ENCODE results near the gene DUOX1. TPM values are rescaled to one million over a fixed set of nuclear protein-coding genes. Genes with fewer than 3 reads are reported as not detected.

The DUOX1 gene
- total RNA-seq, 1 experiment from 2014 or later: not detected

GRCh38 chr15:45179221-45179985 is 49.6 kb downstream of the DUOX1 start:
- no peak for DNase-seq (ENCODE audit: low read depth)
- in situ Hi-C loops (cut with HindIII; ENCODE audit: low pct_unique_long_range_greater_than_20kb, low sequenced_read_pairs): no loop called here

- in situ Hi-C loops (cut with HindIII; ENCODE audit: low pct_unique_long_range_greater_than_20kb, low sequenced_read_pairs): no loop called here
- DNase-seq (ENCODE audit: low read depth): peak; percentile 50
Observed at GRCh38 chr15:45180201-45180600, 50.4 kb downstream of the DUOX1 start.

DNA sequence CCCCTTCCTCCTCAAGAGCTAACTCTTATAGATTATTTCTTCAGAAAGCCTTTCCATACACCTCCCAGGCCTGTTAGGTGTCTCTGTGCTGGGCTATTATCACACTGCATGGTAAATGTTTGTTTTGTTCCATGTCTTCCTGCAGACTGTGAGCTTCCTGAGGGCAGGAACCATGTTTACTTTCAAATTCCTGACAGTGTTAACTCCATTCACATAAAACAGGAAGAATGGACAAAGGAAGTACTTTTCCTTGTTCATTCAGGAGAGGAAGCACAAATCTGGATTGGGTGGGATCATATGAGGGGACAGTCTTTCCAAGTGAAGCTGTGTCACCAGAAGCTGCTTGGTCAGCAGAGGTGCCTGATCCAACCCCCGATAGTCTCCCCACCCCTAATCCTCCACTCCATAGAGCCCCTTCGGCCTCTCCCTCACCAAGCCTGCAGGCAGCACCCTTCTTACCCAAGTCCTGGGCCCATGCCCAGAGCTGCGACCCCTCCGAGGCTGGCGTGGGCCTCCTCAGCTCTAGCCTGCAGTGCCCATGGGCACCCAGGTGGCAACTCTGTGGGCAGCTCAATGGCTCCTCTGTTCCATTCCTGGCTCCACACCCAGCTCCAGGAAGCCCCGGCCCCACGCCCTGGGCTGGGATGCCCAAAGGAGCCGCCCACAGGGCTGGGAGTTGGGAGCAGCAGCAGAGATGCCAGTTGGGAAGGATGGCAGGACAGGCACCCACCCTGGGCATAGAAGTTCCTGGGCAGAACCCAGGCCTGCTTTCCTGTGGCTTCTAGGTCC is 51.0 kb downstream of the DUOX1 start:
- in situ Hi-C loops (cut with HindIII; ENCODE audit: low pct_unique_long_range_greater_than_20kb, low sequenced_read_pairs): no loop called here
- DNase-seq (ENCODE audit: low read depth): no peak

- in situ Hi-C loops (cut with HindIII; ENCODE audit: low pct_unique_long_range_greater_than_20kb, low sequenced_read_pairs): no loop called here
- no peak for DNase-seq (ENCODE audit: low read depth)
Observed at GRCh38 chr15:45181491-45182285, 51.9 kb downstream of the DUOX1 start.

GRCh38 chr15:45182996-45183395 is 53.2 kb downstream of the DUOX1 start:
- DNase-seq (ENCODE audit: low read depth): no peak
- in situ Hi-C loops (cut with HindIII; ENCODE audit: low pct_unique_long_range_greater_than_20kb, low sequenced_read_pairs): no loop called here

- in situ Hi-C loops (cut with HindIII; ENCODE audit: low pct_unique_long_range_greater_than_20kb, low sequenced_read_pairs): no loop called here
- no peak for DNase-seq (ENCODE audit: low read depth)
Observed at GRCh38 chr15:45183511-45183910, 53.7 kb downstream of the DUOX1 start.

- in situ Hi-C loops (cut with HindIII; ENCODE audit: low pct_unique_long_range_greater_than_20kb, low sequenced_read_pairs): no loop called here
- no peak for DNase-seq (ENCODE audit: low read depth)
Observed at GRCh38 chr15:45184562-45185041, 54.8 kb downstream of the DUOX1 start.

GRCh38 chr15:45185069-45185779 is 55.4 kb downstream of the DUOX1 start:
- DNase-seq (ENCODE audit: low read depth): no peak
- in situ Hi-C loops (cut with HindIII; ENCODE audit: low pct_unique_long_range_greater_than_20kb, low sequenced_read_pairs): no loop called here

DNA sequence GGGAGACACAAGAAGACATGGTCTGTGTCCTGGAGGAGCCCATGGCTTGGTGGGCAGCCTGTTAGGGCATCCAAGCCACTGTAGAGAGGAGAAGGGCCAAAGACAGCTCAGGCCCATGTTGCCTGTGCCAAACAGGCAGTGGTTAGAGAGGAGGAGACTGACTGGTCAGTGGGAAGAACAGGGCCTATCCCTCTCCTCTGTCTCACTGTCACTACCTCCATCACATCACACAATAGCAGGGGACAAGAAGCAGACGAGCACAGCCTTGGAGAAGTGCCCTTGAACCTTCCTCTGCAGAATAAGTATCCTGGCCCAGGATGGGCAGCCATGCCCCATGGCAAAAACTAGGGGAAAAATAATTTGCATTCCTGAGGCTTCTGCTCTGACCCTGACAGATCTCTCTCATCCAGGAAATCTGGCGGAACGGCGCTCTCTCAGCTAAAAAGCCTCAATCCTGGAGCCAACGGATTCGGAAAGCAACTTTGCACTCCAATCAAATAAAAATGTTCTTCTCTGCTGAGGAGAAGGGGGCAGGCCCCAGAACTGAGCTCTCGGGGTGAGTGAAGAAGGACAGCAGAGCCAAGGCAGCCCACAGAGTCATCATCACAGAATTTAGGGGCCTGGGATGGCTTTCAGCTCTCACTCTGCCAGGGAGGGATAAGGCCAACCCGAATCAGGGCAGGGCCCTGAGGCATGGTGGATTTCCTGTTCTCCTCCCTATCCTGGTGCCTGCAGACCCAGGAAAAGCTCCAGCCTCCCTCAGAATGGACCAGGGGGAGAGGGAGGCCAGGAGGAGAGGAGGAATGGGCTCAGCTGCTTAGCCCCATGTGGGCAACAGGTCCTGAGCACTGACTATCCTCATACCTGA is 56.3 kb downstream of the DUOX1 start:
- no peak for DNase-seq (ENCODE audit: low read depth)
- in situ Hi-C loops (cut with HindIII; ENCODE audit: low pct_unique_long_range_greater_than_20kb, low sequenced_read_pairs): no loop called here

GRCh38 chr15:45186771-45187577 is 57.2 kb downstream of the DUOX1 start:
- in situ Hi-C loops (cut with HindIII; ENCODE audit: low pct_unique_long_range_greater_than_20kb, low sequenced_read_pairs): no loop called here
- no peak for DNase-seq (ENCODE audit: low read depth)

- DNase-seq (ENCODE audit: low read depth): no peak
- in situ Hi-C loops (cut with HindIII; ENCODE audit: low pct_unique_long_range_greater_than_20kb, low sequenced_read_pairs): no loop called here
Observed at GRCh38 chr15:45187578-45187893, 57.7 kb downstream of the DUOX1 start.

DNA sequence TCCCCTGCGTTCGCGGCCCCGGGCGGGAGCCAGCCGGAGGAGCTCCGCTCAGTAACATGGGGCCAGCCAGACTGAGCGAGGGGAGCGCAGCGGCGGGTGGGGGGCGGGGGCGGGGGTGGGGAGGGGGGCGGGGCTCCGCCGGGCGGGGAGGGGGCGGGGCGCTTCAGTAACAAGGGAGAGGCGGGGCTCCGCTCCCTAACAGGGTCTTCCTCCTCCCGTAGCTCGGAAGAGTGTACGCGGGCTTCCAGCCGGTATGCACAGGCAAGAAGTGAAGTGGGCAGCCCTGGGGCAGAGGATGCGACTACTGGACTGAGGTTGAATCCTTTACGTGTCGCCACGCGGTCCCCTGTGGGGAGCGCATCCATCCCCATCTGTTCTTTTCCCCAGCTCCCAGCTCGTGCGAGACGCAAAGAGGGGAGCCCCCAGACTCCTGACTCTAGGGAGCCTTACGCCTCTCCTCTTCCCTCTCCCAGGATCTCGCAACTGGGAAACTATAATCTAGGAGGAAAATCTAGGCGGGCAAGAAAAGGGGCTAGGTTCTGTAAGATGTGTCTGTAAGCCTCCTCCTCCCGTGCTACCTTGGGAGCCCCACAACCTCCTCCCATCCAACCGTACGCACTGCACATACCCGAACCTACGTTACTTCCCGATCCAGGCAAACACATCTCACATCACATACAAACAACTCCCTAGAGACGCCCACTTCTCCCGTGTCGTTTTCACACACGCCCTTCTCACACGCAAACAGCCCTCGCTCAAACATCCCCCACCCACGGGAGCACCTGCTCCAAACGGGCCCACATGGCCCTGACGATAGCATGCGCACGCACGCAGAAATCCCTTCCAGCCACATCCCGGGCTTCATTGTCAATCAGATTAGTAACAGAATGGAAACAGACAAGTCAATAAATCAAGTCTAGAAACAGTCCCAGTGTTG is 58.4 kb downstream of the DUOX1 start, which contains the start of gene SHF:
Gene SHF, minus strand, starts transcription at position 73 of the 937 bp plus-strand sequence. Its CDS starts 15 bp downstream, at position 58.
- DNase-seq (ENCODE audit: low read depth): peak; percentile 37

DNA sequence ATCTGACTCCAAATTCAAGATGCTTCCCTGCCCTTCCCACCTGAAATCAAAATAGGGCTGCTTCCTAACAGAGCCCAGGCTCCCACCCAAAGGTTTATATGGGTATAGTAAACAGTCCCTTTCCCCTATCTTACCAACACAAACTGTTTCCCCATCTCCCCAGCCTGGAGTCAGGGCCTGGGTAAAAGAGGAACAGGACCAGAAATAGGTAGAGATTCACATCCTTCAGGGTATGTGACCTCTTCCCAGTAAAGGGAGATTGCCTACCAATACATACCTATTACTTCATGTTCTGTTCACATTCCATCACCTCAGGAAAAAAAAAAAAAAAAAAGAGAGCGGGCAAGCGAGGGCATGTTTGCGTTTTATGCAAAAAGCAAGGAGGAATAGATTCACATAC is 67.7 kb downstream of the DUOX1 start:
- in situ Hi-C loops (cut with HindIII; ENCODE audit: low pct_unique_long_range_greater_than_20kb, low sequenced_read_pairs): no loop called here
- DNase-seq (ENCODE audit: low read depth): no peak

More for the DNA sequence above, 58.4 kb downstream of the DUOX1 start, which contains the start of gene SHF:
- in situ Hi-C loops (cut with HindIII; ENCODE audit: low pct_unique_long_range_greater_than_20kb, low sequenced_read_pairs): no loop called here

DNA sequence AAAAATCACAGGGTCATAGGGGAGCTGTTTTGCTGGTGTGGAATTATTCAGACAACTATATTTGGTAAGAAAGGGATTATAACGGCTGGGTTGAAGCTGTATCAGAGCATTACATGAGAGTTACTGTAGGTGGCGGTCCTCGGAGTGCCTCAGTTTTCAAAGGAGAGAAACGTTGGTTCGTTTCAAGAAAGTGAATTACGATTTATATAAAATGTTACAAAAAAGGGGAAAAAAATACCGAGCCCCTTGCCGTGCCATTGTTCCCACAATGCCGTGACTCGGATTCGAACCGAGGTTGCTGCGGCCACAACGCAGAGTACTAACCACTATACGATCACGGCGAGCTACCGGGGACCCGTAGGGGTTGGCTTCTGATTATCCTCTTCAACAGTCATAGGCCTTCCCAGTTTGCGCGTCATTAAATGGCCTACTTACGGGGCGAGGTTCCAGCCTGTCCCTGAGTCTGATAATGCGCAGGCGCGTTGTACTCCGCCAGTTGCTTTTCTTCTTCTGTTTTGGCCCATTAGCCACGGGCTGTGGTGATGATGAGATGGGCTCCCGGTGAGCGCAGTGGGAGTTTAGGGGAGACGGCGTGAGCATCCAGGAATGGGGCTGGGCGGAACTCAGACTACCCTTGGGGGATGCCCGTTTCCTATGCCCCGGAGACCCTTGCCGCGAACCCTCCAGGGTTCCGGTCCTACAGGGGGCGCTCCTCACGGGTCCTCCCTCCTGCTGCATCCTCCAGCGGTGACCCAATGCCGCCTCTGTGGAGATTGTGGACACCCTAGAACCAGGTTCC is 68.7 kb downstream of the DUOX1 start:
- peak; percentile 96 for DNase-seq (ENCODE audit: low read depth)
- in situ Hi-C loops (cut with HindIII; ENCODE audit: low pct_unique_long_range_greater_than_20kb, low sequenced_read_pairs): no loop called here
